Stimulated activated CD4-positive, alpha-beta T cell treated with anti-CD3 and anti-CD28 coated beads, Interleukin-1b, Interleukin-23, amount 100 ng/mL, for 4 hours (primary cell): ENCODE data around the gene GAGE12C.
"Not testable (repeated sequence)": the region's sequence is repeated elsewhere in the genome, so short reads cannot be mapped to it uniquely, and the experiment has no call there.

Source experiments
- DNase-seq, 2 donors: peaks; one replicate each; pipeline ENCODE4 v3.0.0-alpha.2; 2020; ENCODE audit warnings: low read depth in 2 of 2

GAGE12C gene

GRCh38 chrX:49531877-49532276, at the start of gene GAGE12C:
Gene GAGE12C, plus strand, starts transcription at chrX:49532177. Its CDS starts 1,155 bp downstream, at chrX:49533332.
- not testable (repeated sequence) for DNase-seq

- not testable (repeated sequence) for DNase-seq
Observed at GRCh38 chrX:49541433-49541832, 9.5 kb downstream of the GAGE12C start, which contains the start of gene GAGE12D. Gene GAGE12D, plus strand, starts transcription at chrX:49541733. Its CDS starts 1,155 bp downstream, at chrX:49542888.

- DNase-seq: not testable (repeated sequence)
Observed at GRCh38 chrX:49550989-49551388, 19.0 kb downstream of the GAGE12C start, which contains the start of gene GAGE12E. Gene GAGE12E, plus strand, starts transcription at chrX:49551289. Its CDS starts 1,155 bp downstream, at chrX:49552444.

GRCh38 chrX:49560542-49560941, 28.6 kb downstream of the GAGE12C start, which contains the start of gene GAGE12F:
Gene GAGE12F, plus strand, starts transcription at chrX:49560842. Its CDS starts 1,155 bp downstream, at chrX:49561997.
- DNase-seq: not testable (repeated sequence)

- not testable (repeated sequence) for DNase-seq
Observed at GRCh38 chrX:49568728-49569127, 36.8 kb downstream of the GAGE12C start.

GRCh38 chrX:49569152-49569551, 37.2 kb downstream of the GAGE12C start:
- not testable (repeated sequence) for DNase-seq

- not testable (repeated sequence) for DNase-seq
Observed at GRCh38 chrX:49570100-49570499, 38.1 kb downstream of the GAGE12C start, which contains the start of gene GAGE12G. Gene GAGE12G, plus strand, starts transcription at chrX:49570400. Its CDS starts 1,155 bp downstream, at chrX:49571555.

- not testable (repeated sequence) for DNase-seq
Observed at GRCh38 chrX:49579649-49580048, 47.7 kb downstream of the GAGE12C start, which contains the start of gene GAGE12H. Gene GAGE12H, plus strand, starts transcription at chrX:49579949. Its CDS starts 1,155 bp downstream, at chrX:49581104.
